ENCODE measurements around the gene MRPL12.

MRPL12 gene

GRCh38 chr17:81683208-81683583 lies 20.0 kb upstream of the MRPL12 start:
- H3K27ac ChIP-seq: peak overlapping the region; percentile 84
- peak; percentile 47 for DNase-seq
- H3K27me3 ChIP-seq (ENCODE audit: insufficient read depth, low read depth, severe bottlenecking): no peaks in the 10 kb centered on the region
- TF ChIP-seq CTCF (IDR thresholded peaks at IDR 0.05; ENCODE audit: low read depth, low read length): no peak
- peak overlapping the region; percentile 97 for H3K4me3 ChIP-seq (ENCODE audit: low read depth, low read length)
- H3K36me3 ChIP-seq: peaks cover 60% of the 10 kb centered on the region
- H3K9me3 ChIP-seq (ENCODE audit: severe bottlenecking): no peaks in the 10 kb centered on the region

GRCh38 chr17:81683584-81684441 lies 19.4 kb upstream of the MRPL12 start, which contains the start of the genes ARL16 and HGS:
Gene ARL16, minus strand, starts transcription at chr17:81683797. Its CDS starts 44 bp downstream, at chr17:81683753.
Gene HGS, plus strand, starts transcription at chr17:81684011. Its CDS starts 56 bp downstream, at chr17:81684067.
- no peak for TF ChIP-seq CTCF (IDR thresholded peaks at IDR 0.05; ENCODE audit: low read depth, low read length)
- H3K36me3 ChIP-seq: peaks cover 66% of the 10 kb centered on the region
- peak within 1 kb of the TSS; percentile 84 for H3K27ac ChIP-seq

GRCh38 chr17:81684442-81684911 lies 18.7 kb upstream of the MRPL12 start:
- H3K27me3 ChIP-seq (ENCODE audit: insufficient read depth, low read depth, severe bottlenecking): no peaks in the 10 kb centered on the region
- peaks cover 73% of the 10 kb centered on the region for H3K36me3 ChIP-seq
- peak overlapping the region; percentile 70 for H3K27ac ChIP-seq
- peak overlapping the region; percentile 97 for H3K4me3 ChIP-seq (ENCODE audit: low read depth, low read length)
- DNase-seq: no peak
- no peak for TF ChIP-seq CTCF (IDR thresholded peaks at IDR 0.05; ENCODE audit: low read depth, low read length)
- H3K9me3 ChIP-seq (ENCODE audit: severe bottlenecking): no peaks in the 10 kb centered on the region

More at GRCh38 chr17:81683584-81684441, 19.4 kb upstream of the MRPL12 start, which contains the start of the genes ARL16 and HGS:
- H3K27me3 ChIP-seq (ENCODE audit: insufficient read depth, low read depth, severe bottlenecking): no peaks in the 10 kb centered on the region
- H3K4me3 ChIP-seq (ENCODE audit: low read depth, low read length): peak within 1 kb of the TSS; percentile 97
- peak; percentile 99 for DNase-seq
- no peaks in the 10 kb centered on the region for H3K9me3 ChIP-seq (ENCODE audit: severe bottlenecking)

- peaks cover 79% of the 10 kb centered on the region for H3K36me3 ChIP-seq
- H3K9me3 ChIP-seq (ENCODE audit: severe bottlenecking): no peaks in the 10 kb centered on the region
- TF ChIP-seq CTCF (IDR thresholded peaks at IDR 0.05; ENCODE audit: low read depth, low read length): no peak
- H3K27me3 ChIP-seq (ENCODE audit: insufficient read depth, low read depth, severe bottlenecking): no peaks in the 10 kb centered on the region
- no peak for DNase-seq
- no peak overlapping the region; the same call in 1 of the 2 replicates for H3K4me3 ChIP-seq (ENCODE audit: low read depth, low read length)
- H3K27ac ChIP-seq: no peak overlapping the region
Observed at GRCh38 chr17:81685108-81685507, 18.1 kb upstream of the MRPL12 start.

GRCh38 chr17:81686614-81687013 lies 16.6 kb upstream of the MRPL12 start:
- Histone ChIP-seq H3K36me3 (peaks cover 84% of the 10 kb centered on the region), H3K27ac (no peak overlapping the region), H3K27me3 (ENCODE audit: insufficient read depth, low read depth, severe bottlenecking) (no peaks in the 10 kb centered on the region), H3K4me3 (ENCODE audit: low read depth, low read length) (no peak overlapping the region), H3K9me3 (ENCODE audit: severe bottlenecking) (no peaks in the 10 kb centered on the region)
- TF ChIP-seq CTCF (IDR thresholded peaks at IDR 0.05; ENCODE audit: low read depth, low read length): no peak
- no peak for DNase-seq

All from WERI-Rb-1 (cell line).